Uterus (tissue), 4 donors: ENCODE results near the gene PPM1H. TPM values are rescaled to one million over a fixed set of nuclear protein-coding genes. Genes with fewer than 3 reads are reported as not detected.

Source experiments
- DNase-seq, 2 donors: peaks; one replicate each; pipeline ENCODE4 v3.0.0-alpha.2; 2019 to 2020
- H3K27ac ChIP-seq, 2 donors: fragments of 200-600 bp; sonication (generic); 1 replicate in 1 of 2; 2 replicates in 1 of 2; pipeline ENCODE4 v1.5.1; 2016 to 2018
- H3K27me3 ChIP-seq, 2 donors: fragments of 200-600 bp; sonication (generic); one replicate each; pipeline ENCODE4 v1.5.1; 2018 to 2019; ENCODE audit warnings: control low read depth in 1 of 2
- H3K36me3 ChIP-seq, 2 donors: fragments of 200-600 bp; sonication (generic); one replicate each; pipeline ENCODE4 v1.5.1; 2019; ENCODE audit warnings: control low read depth in 1 of 2
- H3K4me1 ChIP-seq, 2 donors: fragments of 200-600 bp; sonication (generic); one replicate each; pipeline ENCODE4 v1.5.1; 2018 to 2019; ENCODE audit warnings: control low read depth in 1 of 2
- H3K4me3 ChIP-seq, 2 donors: fragments of 200-600 bp; sonication (generic); 1 replicate in 1 of 2; 2 replicates in 1 of 2; pipeline ENCODE4 v1.5.1; 2018 to 2019; ENCODE audit warnings: mild to moderate bottlenecking in 1 of 2
- H3K9me3 ChIP-seq, 2 donors: fragments of 200-600 bp; sonication (generic); one replicate each; pipeline ENCODE4 v1.5.1; 2019; ENCODE audit warnings: control low read depth in 1 of 2
- CTCF ChIP-seq, 4 experiments: fragments of 200-600 bp in 2 of 4; fragments of 450-650 bp in 2 of 4; sonication (generic) in 2 of 4; IDR thresholded peaks; one replicate each; pipeline ENCODE4 v1.5.1; 2016 to 2019; ENCODE audit warnings: antibody characterized with exemption in 4 of 4, mild to moderate bottlenecking in 2 of 4, moderate library complexity in 1 of 4
- POLR2A ChIP-seq, 2 donors: fragments of 450-650 bp; IDR thresholded peaks; one replicate each; pipeline ENCODE4 v1.6.1; 2016; ENCODE audit warnings: antibody characterized with exemption in 2 of 2, mild to moderate bottlenecking in 1 of 2, moderate library complexity in 1 of 2
- intact Hi-C: fragments of 100-400 bp; cut with DNase I; formaldehyde crosslinking; loops from one replicate; pipeline ENCODE4 v1.15.1; 2023; ENCODE audit warnings: low total_unique reads
- total RNA-seq, 4 donors: library from RNA; depleted of rRNA in 3 of 4; stranded (reverse); fragments of >200 nt in 3 of 4; gene quantifications; one replicate each; pipeline versions ENCODE4 v1.1.0 to v1.2.4, GENCODE V29; 2014 to 2023
- donor health status: DM: yes; HTN: yes; CAD: no.

Gene PPM1H
- total RNA-seq, 4 donors from 2014 or later = 2.0 to 24.1 (median 6.6) TPM

- Histone ChIP-seq H3K27me3 (no peaks in the 10 kb centered on the region), H3K4me1 (no peaks in the 10 kb centered on the region), H3K27ac (no peak overlapping the region), H3K36me3 (no peaks in the 10 kb centered on the region), H3K9me3 (no peaks in the 10 kb centered on the region), H3K4me3 (no peak overlapping the region)
- DNase-seq = no peak
- TF ChIP-seq CTCF (IDR thresholded peaks at IDR 0.05) (no peak), POLR2A (IDR thresholded peaks at IDR 0.05) (no peak)
- intact Hi-C loops = no loop called here
Observed at GRCh38 chr12:62846491-62846890, 88.5 kb downstream of the PPM1H start.

- Histone ChIP-seq H3K27ac (no peak overlapping the region), H3K4me1 (no peaks in the 10 kb centered on the region), H3K4me3 (no peak overlapping the region), H3K36me3 (no peaks in the 10 kb centered on the region), H3K9me3 (no peaks in the 10 kb centered on the region), H3K27me3 (no peaks in the 10 kb centered on the region)
- no peak for TF ChIP-seq CTCF (IDR thresholded peaks at IDR 0.05)
- no peak for TF ChIP-seq POLR2A (IDR thresholded peaks at IDR 0.05)
- intact Hi-C loops = no loop called here
- no peak for DNase-seq
Observed at GRCh38 chr12:62844915-62845314, 90.0 kb downstream of the PPM1H start.

GRCh38 chr12:62843716-62844115 is 91.2 kb downstream of the PPM1H start:
- no peak for TF ChIP-seq CTCF (IDR thresholded peaks at IDR 0.05)
- no peak for TF ChIP-seq POLR2A (IDR thresholded peaks at IDR 0.05)
- intact Hi-C loops = no loop called here
- Histone ChIP-seq H3K9me3 (no peaks in the 10 kb centered on the region), H3K4me1 (no peaks in the 10 kb centered on the region), H3K36me3 (no peaks in the 10 kb centered on the region), H3K27ac (no peak overlapping the region), H3K4me3 (no peak overlapping the region), H3K27me3 (no peaks in the 10 kb centered on the region)
- DNase-seq = no peak

- intact Hi-C loops = no loop called here
- no peak for DNase-seq
- no peaks in the 10 kb centered on the region for H3K9me3 ChIP-seq
- no peaks in the 10 kb centered on the region for H3K4me1 ChIP-seq
- H3K27ac ChIP-seq = no peak overlapping the region
- H3K27me3 ChIP-seq = no peaks in the 10 kb centered on the region
- TF ChIP-seq CTCF (IDR thresholded peaks at IDR 0.05) = no peak
- no peak for TF ChIP-seq POLR2A (IDR thresholded peaks at IDR 0.05)
- no peaks in the 10 kb centered on the region for H3K36me3 ChIP-seq
- H3K4me3 ChIP-seq = no peak overlapping the region
Observed at GRCh38 chr12:62841846-62842245, 93.1 kb downstream of the PPM1H start.

- no peaks in the 10 kb centered on the region for H3K9me3 ChIP-seq
- no peaks in the 10 kb centered on the region for H3K27me3 ChIP-seq
- no peak for TF ChIP-seq POLR2A (IDR thresholded peaks at IDR 0.05)
- no peak for TF ChIP-seq CTCF (IDR thresholded peaks at IDR 0.05)
- H3K36me3 ChIP-seq = no peaks in the 10 kb centered on the region
- H3K4me1 ChIP-seq = no peaks in the 10 kb centered on the region
- no peak overlapping the region for H3K27ac ChIP-seq
- no peak for DNase-seq
- intact Hi-C loops = no loop called here
- H3K4me3 ChIP-seq = no peak overlapping the region
Observed at GRCh38 chr12:62840806-62841205, 94.1 kb downstream of the PPM1H start.
